ENCODE measurements around the gene IL4R.
A peak's percentile ranks its signal among the peaks of the same experiment; 100 is the strongest.
"Not testable (repeated sequence)": the region's sequence is repeated elsewhere in the genome, so short reads cannot be mapped to it uniquely, and the experiment has no call there.

The IL4R gene

GRCh38 chr16:27379919-27380318 is 66.1 kb downstream of the IL4R start:
- no peak for DNase-seq (ENCODE audit: low read depth in 2 of 2)

- no peak for DNase-seq (ENCODE audit: low read depth in 2 of 2)
Observed at GRCh38 chr16:27381236-27381635, 67.5 kb downstream of the IL4R start.

- DNase-seq (ENCODE audit: low read depth in 2 of 2), result no peak
Observed at GRCh38 chr16:27381974-27382855, 68.4 kb downstream of the IL4R start.

- no peak for DNase-seq (ENCODE audit: low read depth in 2 of 2)
Observed at GRCh38 chr16:27383556-27384243, 69.9 kb downstream of the IL4R start.

GRCh38 chr16:27384425-27384824 is 70.7 kb downstream of the IL4R start:
- no peak for DNase-seq (ENCODE audit: low read depth in 2 of 2)

GRCh38 chr16:27385398-27385797 is 71.6 kb downstream of the IL4R start:
- DNase-seq (ENCODE audit: low read depth in 2 of 2), result no peak

- DNase-seq (ENCODE audit: low read depth in 2 of 2), result no peak
Observed at GRCh38 chr16:27386674-27387073, 72.9 kb downstream of the IL4R start.

- no peak for DNase-seq (ENCODE audit: low read depth in 2 of 2)
Observed at GRCh38 chr16:27387724-27388123, 74.0 kb downstream of the IL4R start.

- no peak for DNase-seq (ENCODE audit: low read depth in 2 of 2)
Observed at GRCh38 chr16:27389272-27389961, 75.6 kb downstream of the IL4R start.

- DNase-seq (ENCODE audit: low read depth in 2 of 2), result no peak
Observed at GRCh38 chr16:27390151-27390550, 76.4 kb downstream of the IL4R start.

GRCh38 chr16:27392671-27393070 is 78.9 kb downstream of the IL4R start:
- no peak for DNase-seq (ENCODE audit: low read depth in 2 of 2)

- DNase-seq (ENCODE audit: low read depth in 2 of 2), result no peak
Observed at GRCh38 chr16:27394516-27394915, 80.7 kb downstream of the IL4R start.

GRCh38 chr16:27398341-27398893 is 84.6 kb downstream of the IL4R start:
- DNase-seq (ENCODE audit: low read depth in 2 of 2), result not testable (repeated sequence)

GRCh38 chr16:27398894-27399853 is 85.4 kb downstream of the IL4R start:
- no peak for DNase-seq (ENCODE audit: low read depth in 2 of 2)

- DNase-seq (ENCODE audit: low read depth in 2 of 2), result no peak
Observed at GRCh38 chr16:27399969-27400368, 86.2 kb downstream of the IL4R start.

- no peak for DNase-seq (ENCODE audit: low read depth in 2 of 2)
Observed at GRCh38 chr16:27400751-27401620, 87.2 kb downstream of the IL4R start.

- peak; percentile 75 to 80 for DNase-seq (ENCODE audit: low read depth in 2 of 2)
Observed at GRCh38 chr16:27401768-27402568, 88.2 kb downstream of the IL4R start, which contains the start of gene IL21R. TSS of gene IL21R (plus strand) at chr16:27402174. CDS start at chr16:27430072, 27,898 bp downstream.

GRCh38 chr16:27402569-27402963 is 88.8 kb downstream of the IL4R start:
- DNase-seq (ENCODE audit: low read depth in 2 of 2), result no peak

GRCh38 chr16:27402964-27403600 is 89.3 kb downstream of the IL4R start:
- DNase-seq (ENCODE audit: low read depth in 2 of 2), result no peak
